ENCODE measurements around the gene TSR3.

DNA sequence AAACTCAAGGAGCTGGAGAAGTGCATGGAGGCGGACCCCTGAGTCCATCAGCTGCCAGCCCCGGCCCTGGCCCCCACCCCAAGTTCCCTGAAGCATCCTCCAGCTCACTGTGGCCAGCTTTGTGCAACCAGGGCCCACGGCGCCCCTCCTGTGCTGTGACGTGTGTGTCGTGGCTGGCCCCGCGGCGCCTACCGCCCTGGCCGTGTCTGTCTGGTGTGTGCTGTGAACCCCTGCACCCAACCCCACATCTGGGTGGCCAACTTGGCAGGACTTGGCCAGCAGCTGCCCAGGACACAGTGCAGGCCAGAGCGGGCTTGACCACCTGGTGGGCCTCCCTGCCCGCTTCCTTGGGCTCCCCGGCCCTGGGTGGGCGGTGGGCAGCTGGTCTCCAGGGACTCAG, 3.2 kb downstream of the TSR3 start:
- TF ChIP-seq, protein P1, sequence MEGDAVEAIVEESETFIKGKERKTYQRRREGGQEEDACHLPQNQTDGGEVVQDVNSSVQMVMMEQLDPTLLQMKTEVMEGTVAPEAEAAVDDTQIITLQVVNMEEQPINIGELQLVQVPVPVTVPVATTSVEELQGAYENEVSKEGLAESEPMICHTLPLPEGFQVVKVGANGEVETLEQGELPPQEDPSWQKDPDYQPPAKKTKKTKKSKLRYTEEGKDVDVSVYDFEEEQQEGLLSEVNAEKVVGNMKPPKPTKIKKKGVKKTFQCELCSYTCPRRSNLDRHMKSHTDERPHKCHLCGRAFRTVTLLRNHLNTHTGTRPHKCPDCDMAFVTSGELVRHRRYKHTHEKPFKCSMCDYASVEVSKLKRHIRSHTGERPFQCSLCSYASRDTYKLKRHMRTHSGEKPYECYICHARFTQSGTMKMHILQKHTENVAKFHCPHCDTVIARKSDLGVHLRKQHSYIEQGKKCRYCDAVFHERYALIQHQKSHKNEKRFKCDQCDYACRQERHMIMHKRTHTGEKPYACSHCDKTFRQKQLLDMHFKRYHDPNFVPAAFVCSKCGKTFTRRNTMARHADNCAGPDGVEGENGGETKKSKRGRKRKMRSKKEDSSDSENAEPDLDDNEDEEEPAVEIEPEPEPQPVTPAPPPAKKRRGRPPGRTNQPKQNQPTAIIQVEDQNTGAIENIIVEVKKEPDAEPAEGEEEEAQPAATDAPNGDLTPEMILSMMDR (IDR thresholded peaks at IDR 0.05; ENCODE audit: low read depth, low read length) = no peak
- no peak for TF ChIP-seq POLR2A (IDR thresholded peaks at IDR 0.05; ENCODE audit: extremely low read depth, insufficient read length)

All from NB4 (cell line).